ENCODE measurements around the gene ZBED4. TPM values are rescaled to one million over a fixed set of nuclear protein-coding genes. Genes with fewer than 3 reads are reported as not detected.

Gene ZBED4, protein sequence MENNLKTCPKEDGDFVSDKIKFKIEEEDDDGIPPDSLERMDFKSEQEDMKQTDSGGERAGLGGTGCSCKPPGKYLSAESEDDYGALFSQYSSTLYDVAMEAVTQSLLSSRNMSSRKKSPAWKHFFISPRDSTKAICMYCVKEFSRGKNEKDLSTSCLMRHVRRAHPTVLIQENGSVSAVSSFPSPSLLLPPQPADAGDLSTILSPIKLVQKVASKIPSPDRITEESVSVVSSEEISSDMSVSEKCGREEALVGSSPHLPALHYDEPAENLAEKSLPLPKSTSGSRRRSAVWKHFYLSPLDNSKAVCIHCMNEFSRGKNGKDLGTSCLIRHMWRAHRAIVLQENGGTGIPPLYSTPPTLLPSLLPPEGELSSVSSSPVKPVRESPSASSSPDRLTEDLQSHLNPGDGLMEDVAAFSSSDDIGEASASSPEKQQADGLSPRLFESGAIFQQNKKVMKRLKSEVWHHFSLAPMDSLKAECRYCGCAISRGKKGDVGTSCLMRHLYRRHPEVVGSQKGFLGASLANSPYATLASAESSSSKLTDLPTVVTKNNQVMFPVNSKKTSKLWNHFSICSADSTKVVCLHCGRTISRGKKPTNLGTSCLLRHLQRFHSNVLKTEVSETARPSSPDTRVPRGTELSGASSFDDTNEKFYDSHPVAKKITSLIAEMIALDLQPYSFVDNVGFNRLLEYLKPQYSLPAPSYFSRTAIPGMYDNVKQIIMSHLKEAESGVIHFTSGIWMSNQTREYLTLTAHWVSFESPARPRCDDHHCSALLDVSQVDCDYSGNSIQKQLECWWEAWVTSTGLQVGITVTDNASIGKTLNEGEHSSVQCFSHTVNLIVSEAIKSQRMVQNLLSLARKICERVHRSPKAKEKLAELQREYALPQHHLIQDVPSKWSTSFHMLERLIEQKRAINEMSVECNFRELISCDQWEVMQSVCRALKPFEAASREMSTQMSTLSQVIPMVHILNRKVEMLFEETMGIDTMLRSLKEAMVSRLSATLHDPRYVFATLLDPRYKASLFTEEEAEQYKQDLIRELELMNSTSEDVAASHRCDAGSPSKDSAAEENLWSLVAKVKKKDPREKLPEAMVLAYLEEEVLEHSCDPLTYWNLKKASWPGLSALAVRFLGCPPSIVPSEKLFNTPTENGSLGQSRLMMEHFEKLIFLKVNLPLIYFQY
- 11.3 TPM for polyA plus RNA-seq (2012; ENCODE audit: missing spikeins)

- DNase-seq (ENCODE audit: insufficient read length): peak; percentile 90
- peak; percentile 66 for TF ChIP-seq POLR2AphosphoS5 (IDR thresholded peaks at IDR 0.05; ENCODE audit: low read depth, low read length)
- peak; percentile 36; the same call in 1 of the 2 replicates for TF ChIP-seq TAF1 (IDR thresholded peaks at IDR 0.05; ENCODE audit: borderline replicate concordance, low read depth, low read length)
- peak; percentile 73 for TF ChIP-seq POLR2A (IDR thresholded peaks at IDR 0.05; ENCODE audit: low read depth, low read length)
- FAIRE-seq: peak; percentile 100
Measured at GRCh38 chr22:49852898-49853894, at the start of gene ZBED4. TSS of gene ZBED4 (plus strand) at chr22:49853844. CDS start at chr22:49883663, 29,819 bp downstream.

DNA sequence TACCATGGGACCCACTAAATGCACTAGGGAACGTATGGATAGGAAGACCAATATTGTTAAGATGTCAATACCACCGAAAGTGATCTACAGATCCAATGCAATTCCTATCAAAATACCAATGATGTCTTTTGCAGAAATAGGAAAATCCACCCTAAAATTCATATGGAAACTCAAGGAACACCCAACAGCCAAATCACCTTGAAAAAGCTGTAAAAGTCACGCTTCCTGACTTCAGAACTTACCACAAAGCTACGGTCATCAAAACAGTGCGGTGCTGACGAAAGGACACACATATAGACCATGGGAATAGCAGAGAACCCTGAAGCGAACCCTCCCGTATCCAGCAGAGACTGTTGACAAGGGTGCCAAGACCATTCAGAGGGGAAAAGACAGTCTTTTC lies 46.5 kb upstream of the ZBED4 start:
- no peak for TF ChIP-seq TAF1 (IDR thresholded peaks at IDR 0.05; ENCODE audit: borderline replicate concordance, low read depth, low read length)
- TF ChIP-seq POLR2A (IDR thresholded peaks at IDR 0.05; ENCODE audit: low read depth, low read length): no peak
- TF ChIP-seq POLR2AphosphoS5 (IDR thresholded peaks at IDR 0.05; ENCODE audit: low read depth, low read length): no peak
- FAIRE-seq: no peak

GRCh38 chr22:49807780-49808708 lies 45.6 kb upstream of the ZBED4 start:
- no peak for DNase-seq (ENCODE audit: insufficient read length)
- TF ChIP-seq POLR2AphosphoS5 (IDR thresholded peaks at IDR 0.05; ENCODE audit: low read depth, low read length): no peak
- no peak for TF ChIP-seq POLR2A (IDR thresholded peaks at IDR 0.05; ENCODE audit: low read depth, low read length)
- no peak for FAIRE-seq

More for the DNA sequence above, 46.5 kb upstream of the ZBED4 start:
- DNase-seq (ENCODE audit: insufficient read length): no peak

DNA sequence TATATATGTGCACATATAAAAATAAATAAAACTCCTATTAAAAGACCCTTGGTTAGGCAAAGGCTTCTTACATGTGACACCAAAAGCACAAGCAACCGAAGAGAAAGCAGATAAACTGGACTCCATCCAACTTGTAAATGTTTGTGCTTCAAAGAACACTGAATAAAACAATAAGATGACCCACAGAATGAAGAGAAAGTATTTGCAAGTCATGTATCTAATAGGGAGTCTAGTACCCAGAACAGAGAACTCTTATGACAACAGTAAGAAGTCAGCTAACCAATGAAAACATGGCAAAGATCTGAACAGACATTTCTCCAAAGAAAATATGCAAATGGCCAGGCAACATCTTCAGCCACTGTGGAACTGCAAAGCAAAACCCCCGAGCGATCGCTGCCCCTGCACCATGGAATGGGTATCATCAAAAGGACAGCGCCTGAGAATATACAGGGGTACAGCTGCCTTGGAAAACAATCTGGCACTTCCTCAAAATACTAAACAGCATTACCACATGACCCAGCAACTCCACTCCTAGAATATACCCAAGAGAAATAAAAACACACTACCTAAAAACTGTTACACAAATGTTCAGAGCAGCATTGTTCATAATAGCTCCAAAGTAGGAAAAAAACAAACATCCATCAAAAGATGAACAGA lies 43.2 kb upstream of the ZBED4 start:
- FAIRE-seq: no peak
- DNase-seq (ENCODE audit: insufficient read length): no peak
- TF ChIP-seq TAF1 (IDR thresholded peaks at IDR 0.05; ENCODE audit: borderline replicate concordance, low read depth, low read length): no peak
- TF ChIP-seq POLR2A (IDR thresholded peaks at IDR 0.05; ENCODE audit: low read depth, low read length): no peak
- TF ChIP-seq POLR2AphosphoS5 (IDR thresholded peaks at IDR 0.05; ENCODE audit: low read depth, low read length): no peak

DNA sequence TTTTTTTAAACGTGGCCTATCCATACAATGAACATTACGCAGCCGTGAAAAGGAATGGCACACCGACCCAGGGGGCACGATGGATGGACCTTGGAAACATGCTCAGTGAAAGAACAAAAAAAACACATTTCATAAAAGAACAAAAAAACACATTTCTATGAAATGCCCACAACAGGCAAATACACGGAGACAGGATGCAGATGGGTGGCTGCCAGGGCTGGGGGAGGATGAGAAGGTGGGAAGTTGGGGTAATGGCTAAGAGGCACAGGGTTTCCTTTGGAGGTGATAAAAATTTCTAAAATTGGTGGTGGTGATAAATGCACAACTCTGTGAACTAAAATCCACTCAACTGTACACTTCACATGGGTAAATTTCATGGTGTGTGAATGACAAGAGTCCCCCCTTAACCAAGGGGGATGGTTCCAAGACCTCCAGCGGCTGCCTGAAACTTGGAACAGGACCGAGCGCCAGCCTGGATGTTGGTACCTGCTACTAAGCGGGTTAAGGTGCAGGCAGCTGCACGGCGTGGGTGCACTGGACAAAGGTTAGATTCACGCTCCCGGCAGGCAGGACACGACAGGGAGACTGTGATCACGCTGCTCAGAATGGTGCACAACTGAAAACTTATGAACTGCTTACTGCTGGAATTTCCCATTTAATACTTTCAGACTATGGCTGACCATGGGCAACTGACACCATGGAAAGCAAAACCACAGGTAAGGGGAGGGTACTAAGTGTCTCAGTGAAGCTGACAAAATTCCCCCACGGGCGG lies 42.4 kb upstream of the ZBED4 start:
- TF ChIP-seq POLR2A (IDR thresholded peaks at IDR 0.05; ENCODE audit: low read depth, low read length): no peak
- no peak for TF ChIP-seq POLR2AphosphoS5 (IDR thresholded peaks at IDR 0.05; ENCODE audit: low read depth, low read length)
- TF ChIP-seq TAF1 (IDR thresholded peaks at IDR 0.05; ENCODE audit: borderline replicate concordance, low read depth, low read length): no peak
- DNase-seq (ENCODE audit: insufficient read length): no peak
- FAIRE-seq: no peak

- no peak for FAIRE-seq
- DNase-seq (ENCODE audit: insufficient read length): no peak
- TF ChIP-seq POLR2A (IDR thresholded peaks at IDR 0.05; ENCODE audit: low read depth, low read length): no peak
- TF ChIP-seq POLR2AphosphoS5 (IDR thresholded peaks at IDR 0.05; ENCODE audit: low read depth, low read length): 0 out of 2 replicates have a peak, but pooled peaks have one; percentile 33
Measured at GRCh38 chr22:49812838-49813237, 40.8 kb upstream of the ZBED4 start.

DNA sequence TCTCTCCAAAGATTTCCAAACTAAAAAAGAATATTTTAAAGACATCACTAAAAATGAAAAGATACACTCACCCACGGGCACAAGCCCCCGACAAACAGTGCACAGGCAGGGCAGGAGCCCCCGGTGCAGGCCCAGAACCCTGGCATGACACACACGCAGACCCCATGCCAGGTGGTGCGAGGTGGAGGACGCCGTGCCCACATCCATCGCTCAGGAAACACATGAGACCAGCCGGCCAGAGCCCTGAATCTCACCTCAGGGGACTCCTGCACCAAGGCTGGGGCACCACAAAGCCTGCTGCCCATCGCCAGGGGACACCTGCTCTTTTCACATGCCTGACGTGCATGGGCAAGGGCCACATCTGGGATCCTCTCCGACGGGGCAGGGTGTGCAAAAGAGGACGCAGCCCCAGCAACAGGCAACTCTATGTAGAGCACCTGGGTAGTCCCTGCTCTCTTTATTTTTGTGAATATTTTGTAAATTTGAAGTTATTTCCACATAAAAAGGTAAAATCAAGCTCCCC lies 39.4 kb upstream of the ZBED4 start:
- DNase-seq (ENCODE audit: insufficient read length) (no peak), FAIRE-seq (no peak)
- TF ChIP-seq POLR2A (IDR thresholded peaks at IDR 0.05; ENCODE audit: low read depth, low read length): no peak
- no peak for TF ChIP-seq POLR2AphosphoS5 (IDR thresholded peaks at IDR 0.05; ENCODE audit: low read depth, low read length)
- no peak for TF ChIP-seq TAF1 (IDR thresholded peaks at IDR 0.05; ENCODE audit: borderline replicate concordance, low read depth, low read length)

DNA sequence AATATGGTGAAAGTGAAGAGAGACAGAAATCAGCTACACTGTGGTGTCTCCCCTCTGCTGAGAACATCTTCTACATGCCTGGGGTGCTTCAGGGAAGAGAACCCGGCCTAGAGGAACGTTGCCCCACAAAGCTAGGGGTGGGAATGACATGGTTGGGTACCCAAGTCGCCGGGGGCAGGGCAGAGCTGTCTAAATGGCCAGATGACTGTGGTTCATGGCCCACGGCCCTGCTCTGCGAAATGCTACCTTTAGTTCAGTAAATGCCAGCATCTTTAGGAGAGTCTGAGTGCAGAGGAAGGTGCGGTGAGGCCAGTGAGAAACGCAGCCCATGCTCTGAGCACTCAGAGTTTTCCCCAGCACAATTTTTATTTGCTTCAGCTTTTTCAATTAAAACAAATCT lies 38.8 kb upstream of the ZBED4 start:
- DNase-seq (ENCODE audit: insufficient read length): no peak
- no peak for FAIRE-seq
- no peak for TF ChIP-seq POLR2A (IDR thresholded peaks at IDR 0.05; ENCODE audit: low read depth, low read length)
- TF ChIP-seq TAF1 (IDR thresholded peaks at IDR 0.05; ENCODE audit: borderline replicate concordance, low read depth, low read length): no peak
- TF ChIP-seq POLR2AphosphoS5 (IDR thresholded peaks at IDR 0.05; ENCODE audit: low read depth, low read length): no peak
